ENCODE results near the gene ARL4D.
A peak's percentile ranks its signal among the peaks of the same experiment; 100 is the strongest.

ARL4D gene

DNA sequence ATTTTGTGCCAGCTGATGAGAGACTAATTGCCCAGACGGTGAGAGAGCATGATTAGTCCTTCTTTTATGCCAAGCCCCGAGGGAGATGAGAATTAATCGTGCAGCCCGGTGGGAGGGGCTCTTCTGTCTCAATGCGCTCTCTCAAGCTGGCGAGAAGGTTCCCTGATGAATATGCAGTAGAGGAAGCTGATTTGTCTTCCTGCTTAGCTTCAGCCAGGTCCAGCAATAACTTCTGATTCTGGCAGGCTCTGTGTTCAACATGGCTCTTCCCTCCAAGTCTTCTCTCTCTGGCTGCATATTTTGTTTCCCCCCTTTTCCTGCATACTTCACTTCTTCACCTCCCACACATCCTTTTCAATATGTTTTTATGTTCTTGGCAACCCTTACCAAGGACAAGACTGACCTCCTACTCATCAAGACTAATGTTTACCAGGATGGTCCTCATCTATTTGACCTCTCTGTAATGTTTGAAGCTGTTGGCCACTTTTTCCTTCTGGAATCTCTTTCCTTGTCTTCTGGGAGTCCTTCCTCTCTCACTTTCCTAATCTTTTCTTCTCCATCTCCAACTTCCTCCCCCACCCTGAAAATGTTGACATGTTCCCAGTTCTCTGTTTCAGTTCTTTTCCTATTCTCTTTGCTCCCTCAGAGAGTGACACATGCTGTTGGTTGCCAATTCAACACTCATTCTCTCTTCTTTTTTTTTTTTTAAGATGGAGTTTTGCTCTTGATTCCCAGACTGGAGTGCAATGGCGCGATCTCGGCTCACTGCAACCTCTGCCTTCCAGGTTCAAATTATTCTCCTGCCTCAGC is 33.1 kb downstream of the ARL4D start:
- H3K9me3 ChIP-seq (ENCODE audit: low read length): no peaks in the 10 kb centered on the region
- H2AFZ ChIP-seq (ENCODE audit: low read depth, low read length): no peak overlapping the region
- H3K27me3 ChIP-seq (ENCODE audit: insufficient read depth, low read length): peaks cover 4% of the 10 kb centered on the region
- H3K4me3 ChIP-seq (ENCODE audit: low read length): no peak overlapping the region
- H3K4me1 ChIP-seq (ENCODE audit: insufficient read depth, low read length): no peaks in the 10 kb centered on the region
- no peaks in the 10 kb centered on the region for H3K36me3 ChIP-seq (ENCODE audit: insufficient read depth, low read length)

DNA sequence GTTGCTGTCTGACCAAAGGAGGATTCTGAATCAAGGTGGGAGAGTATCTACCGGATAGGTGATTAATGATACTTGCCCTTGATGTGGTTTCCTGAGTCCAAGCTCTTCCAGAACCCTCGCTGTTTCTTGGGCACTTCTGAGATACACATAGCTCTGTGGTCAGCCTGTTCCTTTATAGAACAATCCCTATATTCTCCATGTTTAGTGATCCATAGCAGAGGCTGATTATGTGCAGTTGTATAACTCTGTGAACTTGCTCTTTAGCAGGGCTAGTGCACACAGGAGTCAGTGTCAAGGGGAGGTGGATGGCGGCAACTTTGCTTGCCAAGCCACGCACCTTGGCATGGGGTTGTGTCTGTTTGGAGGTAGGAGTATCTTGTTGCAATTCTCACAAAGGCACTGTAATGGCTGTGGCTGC is 36.1 kb downstream of the ARL4D start:
- Histone ChIP-seq H3K9me3 (ENCODE audit: low read length) (no peaks in the 10 kb centered on the region), H3K4me3 (ENCODE audit: low read length) (no peak overlapping the region), H3K4me1 (ENCODE audit: insufficient read depth, low read length) (peaks cover 3% of the 10 kb centered on the region), H3K27me3 (ENCODE audit: insufficient read depth, low read length) (peaks cover 4% of the 10 kb centered on the region), H3K36me3 (ENCODE audit: insufficient read depth, low read length) (no peaks in the 10 kb centered on the region), H2AFZ (ENCODE audit: low read depth, low read length) (no peak overlapping the region)

DNA sequence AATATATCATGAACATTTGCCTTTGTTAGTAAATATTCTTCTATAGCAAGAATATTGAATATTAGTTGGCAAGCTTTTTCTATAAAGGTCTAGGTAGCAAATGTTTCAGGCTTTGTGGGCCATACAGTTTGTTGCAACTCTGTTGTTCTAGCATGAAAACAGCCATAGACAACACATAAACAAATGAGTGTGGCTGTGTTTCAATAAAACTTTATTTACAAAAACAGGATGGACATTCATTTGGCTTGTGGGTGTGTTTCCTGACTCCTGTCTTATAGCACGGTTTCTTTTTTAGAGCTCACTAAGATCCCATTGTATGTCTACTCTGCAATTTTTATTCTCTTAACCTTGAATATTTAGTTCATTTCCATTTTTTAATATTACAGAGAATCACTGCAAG is 39.0 kb downstream of the ARL4D start:
- Histone ChIP-seq H3K27me3 (ENCODE audit: insufficient read depth, low read length) (peaks cover 4% of the 10 kb centered on the region), H3K4me1 (ENCODE audit: insufficient read depth, low read length) (peaks cover 3% of the 10 kb centered on the region), H3K36me3 (ENCODE audit: insufficient read depth, low read length) (no peaks in the 10 kb centered on the region), H3K9me3 (ENCODE audit: low read length) (no peaks in the 10 kb centered on the region), H2AFZ (ENCODE audit: low read depth, low read length) (no peak overlapping the region), H3K4me3 (ENCODE audit: low read length) (no peak overlapping the region)

DNA sequence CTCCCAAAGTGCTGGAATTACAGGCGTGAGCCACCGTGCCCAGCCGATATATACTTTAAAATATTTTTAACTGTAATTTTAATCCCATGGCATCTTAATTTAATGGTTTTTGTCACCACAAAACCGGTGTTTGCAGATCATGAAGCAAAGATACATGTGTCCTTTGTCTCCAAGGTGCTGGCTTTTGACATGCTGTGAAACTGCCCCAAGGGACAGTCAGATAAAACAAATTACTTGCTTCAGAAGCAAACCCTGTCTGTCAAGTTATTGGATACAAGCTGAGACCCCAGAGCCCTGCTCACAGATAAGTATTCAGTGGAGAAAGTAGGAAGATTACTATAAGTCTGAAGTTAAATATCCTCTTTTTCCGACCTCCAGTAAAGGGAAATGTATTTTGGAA is 39.8 kb downstream of the ARL4D start:
- H3K4me3 ChIP-seq (ENCODE audit: low read length): no peak overlapping the region
- peaks cover 4% of the 10 kb centered on the region for H3K27me3 ChIP-seq (ENCODE audit: insufficient read depth, low read length)
- peak overlapping the region; percentile 47 for H2AFZ ChIP-seq (ENCODE audit: low read depth, low read length)
- H3K4me1 ChIP-seq (ENCODE audit: insufficient read depth, low read length): peaks cover 3% of the 10 kb centered on the region
- H3K36me3 ChIP-seq (ENCODE audit: insufficient read depth, low read length): no peaks in the 10 kb centered on the region
- no peaks in the 10 kb centered on the region for H3K9me3 ChIP-seq (ENCODE audit: low read length)

DNA sequence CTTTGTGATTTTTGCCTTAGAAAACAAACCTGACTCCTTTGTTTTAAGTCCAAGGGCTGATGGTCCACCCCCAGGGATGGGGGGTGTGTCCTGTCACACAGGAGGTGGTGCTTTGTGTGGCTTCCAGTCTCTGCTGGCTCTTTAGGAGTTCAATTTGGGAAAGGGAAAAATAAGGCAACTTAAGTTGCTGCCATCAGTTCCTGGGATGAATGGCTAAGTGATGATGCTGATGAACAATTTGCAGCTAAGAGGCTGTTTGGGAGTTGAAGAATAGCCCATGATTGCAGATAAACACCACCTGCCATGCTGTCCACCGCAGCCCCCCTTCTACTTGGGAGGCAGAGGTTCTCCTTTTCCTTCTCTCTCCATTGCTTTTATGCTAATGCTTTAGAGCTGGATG is 40.2 kb downstream of the ARL4D start:
- H3K27me3 ChIP-seq (ENCODE audit: insufficient read depth, low read length): peaks cover 4% of the 10 kb centered on the region
- H3K9me3 ChIP-seq (ENCODE audit: low read length): no peaks in the 10 kb centered on the region
- H3K4me3 ChIP-seq (ENCODE audit: low read length): no peak overlapping the region
- H2AFZ ChIP-seq (ENCODE audit: low read depth, low read length): peak overlapping the region; percentile 47
- H3K4me1 ChIP-seq (ENCODE audit: insufficient read depth, low read length): peaks cover 3% of the 10 kb centered on the region
- H3K36me3 ChIP-seq (ENCODE audit: insufficient read depth, low read length): no peaks in the 10 kb centered on the region

DNA sequence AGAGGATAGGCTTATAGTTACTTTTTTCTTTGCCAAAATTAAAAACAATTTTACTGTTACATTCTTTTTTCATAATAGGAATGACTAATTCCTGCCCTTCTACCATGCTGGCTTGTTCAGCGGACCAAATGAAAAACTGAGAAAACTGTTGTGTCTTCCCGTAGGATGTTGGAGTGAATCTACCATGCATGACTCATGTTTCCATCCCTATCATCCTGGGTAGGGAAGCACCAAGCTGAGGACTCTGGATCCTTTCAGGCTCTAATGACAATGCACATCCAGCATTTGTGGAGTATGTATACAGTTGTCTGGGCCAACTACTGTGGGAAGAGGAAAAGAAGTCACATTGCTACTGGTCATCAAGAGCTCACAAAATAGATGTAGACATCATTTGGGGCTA is 43.9 kb downstream of the ARL4D start:
- no peaks in the 10 kb centered on the region for H3K9me3 ChIP-seq (ENCODE audit: low read length)
- no peak overlapping the region for H3K4me3 ChIP-seq (ENCODE audit: low read length)
- H3K36me3 ChIP-seq (ENCODE audit: insufficient read depth, low read length): no peaks in the 10 kb centered on the region
- peaks cover 6% of the 10 kb centered on the region for H3K4me1 ChIP-seq (ENCODE audit: insufficient read depth, low read length)
- no peak overlapping the region for H2AFZ ChIP-seq (ENCODE audit: low read depth, low read length)
- H3K27me3 ChIP-seq (ENCODE audit: insufficient read depth, low read length): no peaks in the 10 kb centered on the region

DNA sequence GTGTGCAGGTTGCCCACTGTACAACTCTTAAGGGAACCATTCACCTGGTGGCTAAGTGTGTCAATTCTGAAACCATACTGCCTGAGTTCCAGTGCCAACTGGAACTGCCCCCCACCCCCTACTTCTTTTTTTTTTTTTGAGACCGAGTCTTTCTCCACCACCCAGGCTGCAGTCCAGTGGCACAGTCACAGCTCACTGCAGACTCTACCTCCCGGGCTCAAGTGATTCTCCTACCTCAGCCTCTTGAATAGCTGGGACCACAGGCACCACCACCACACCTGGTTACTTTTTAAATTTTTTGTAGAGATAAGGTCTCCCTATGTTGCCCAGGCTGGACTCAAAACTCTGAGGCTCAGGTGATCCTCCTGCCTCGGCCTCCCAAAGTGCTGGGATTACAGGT is 44.6 kb downstream of the ARL4D start:
- Histone ChIP-seq H3K36me3 (ENCODE audit: insufficient read depth, low read length) (no peaks in the 10 kb centered on the region), H2AFZ (ENCODE audit: low read depth, low read length) (no peak overlapping the region)

DNA sequence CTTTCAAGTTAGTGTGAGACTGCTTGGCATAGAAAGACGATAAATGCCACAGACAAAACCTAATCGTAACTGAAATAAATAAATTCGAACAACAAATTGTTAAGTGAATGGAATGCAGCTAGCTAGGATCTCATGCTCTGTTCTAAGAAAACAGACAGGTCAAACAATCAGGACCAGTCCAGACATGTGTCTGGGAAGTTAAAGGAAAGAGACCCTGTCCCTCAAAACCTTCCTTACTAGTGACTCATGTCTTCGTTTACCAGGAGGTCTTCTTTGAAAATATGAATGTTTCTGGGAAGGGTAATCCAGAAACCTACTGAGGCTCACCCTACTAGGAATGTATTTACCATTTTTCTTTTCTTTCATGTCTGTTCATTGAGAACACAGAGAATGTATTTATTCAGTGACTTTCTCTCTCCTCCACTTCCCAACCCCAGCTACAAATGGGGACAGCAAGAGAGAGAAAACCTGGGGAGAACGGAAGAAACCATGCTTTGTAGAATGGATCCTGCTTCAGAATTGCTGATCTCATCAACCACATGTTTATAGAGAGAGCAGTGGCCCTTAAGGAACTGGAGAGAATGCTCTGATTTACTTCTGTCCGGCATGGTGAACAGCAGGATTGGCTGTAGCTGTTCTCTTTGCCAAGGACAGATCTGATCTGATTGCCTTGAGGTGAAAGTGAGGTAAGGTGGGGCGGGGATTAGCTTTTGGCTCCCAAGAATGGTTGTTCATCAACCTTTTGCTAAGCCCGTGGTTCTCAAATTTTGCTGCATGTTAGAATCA is 45.6 kb downstream of the ARL4D start:
- Histone ChIP-seq H3K9me3 (ENCODE audit: low read length) (no peaks in the 10 kb centered on the region), H3K27me3 (ENCODE audit: insufficient read depth, low read length) (no peaks in the 10 kb centered on the region), H3K4me3 (ENCODE audit: low read length) (no peak overlapping the region)

More for the DNA sequence above, 44.6 kb downstream of the ARL4D start:
- H3K4me1 ChIP-seq (ENCODE audit: insufficient read depth, low read length): peaks cover 6% of the 10 kb centered on the region
- H3K9me3 ChIP-seq (ENCODE audit: low read length): no peaks in the 10 kb centered on the region
- no peak overlapping the region for H3K4me3 ChIP-seq (ENCODE audit: low read length)
- H3K27me3 ChIP-seq (ENCODE audit: insufficient read depth, low read length): no peaks in the 10 kb centered on the region

DNA sequence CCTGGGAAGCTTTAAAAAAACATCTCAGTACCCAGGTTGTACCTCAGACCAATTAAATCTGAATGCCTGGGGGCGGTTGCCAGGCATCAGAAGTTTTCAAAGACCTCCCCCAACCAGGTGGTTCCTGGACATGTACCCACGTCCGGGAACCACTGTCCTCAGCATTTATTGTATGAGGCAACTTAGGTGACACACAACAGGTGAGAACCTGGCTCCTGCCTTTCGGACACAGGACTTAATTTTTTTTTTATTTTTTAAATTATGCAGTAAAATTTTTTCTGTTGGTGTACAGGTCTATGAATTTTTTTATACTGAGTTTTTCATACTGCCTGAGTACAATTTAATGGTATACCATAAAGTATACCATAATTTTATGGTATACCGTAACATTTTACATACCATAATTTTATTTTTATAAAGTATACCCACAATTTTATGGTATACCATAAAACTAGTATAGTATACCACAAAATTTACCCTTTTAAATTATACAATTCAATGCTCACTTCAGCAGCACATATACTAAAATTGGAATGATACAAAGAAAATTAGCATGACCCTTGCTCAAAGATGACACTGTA is 46.3 kb downstream of the ARL4D start:
- peak overlapping the region; percentile 26 for H2AFZ ChIP-seq (ENCODE audit: low read depth, low read length)
- H3K9me3 ChIP-seq (ENCODE audit: low read length): no peaks in the 10 kb centered on the region
- peaks cover 3% of the 10 kb centered on the region for H3K4me1 ChIP-seq (ENCODE audit: insufficient read depth, low read length)
- no peak overlapping the region for H3K4me3 ChIP-seq (ENCODE audit: low read length)
- no peaks in the 10 kb centered on the region for H3K36me3 ChIP-seq (ENCODE audit: insufficient read depth, low read length)
- H3K27me3 ChIP-seq (ENCODE audit: insufficient read depth, low read length): no peaks in the 10 kb centered on the region

More for the DNA sequence above, 45.6 kb downstream of the ARL4D start:
- H3K4me1 ChIP-seq (ENCODE audit: insufficient read depth, low read length): peaks cover 3% of the 10 kb centered on the region
- H3K36me3 ChIP-seq (ENCODE audit: insufficient read depth, low read length): no peaks in the 10 kb centered on the region
- peak overlapping the region; percentile 26 for H2AFZ ChIP-seq (ENCODE audit: low read depth, low read length)

DNA sequence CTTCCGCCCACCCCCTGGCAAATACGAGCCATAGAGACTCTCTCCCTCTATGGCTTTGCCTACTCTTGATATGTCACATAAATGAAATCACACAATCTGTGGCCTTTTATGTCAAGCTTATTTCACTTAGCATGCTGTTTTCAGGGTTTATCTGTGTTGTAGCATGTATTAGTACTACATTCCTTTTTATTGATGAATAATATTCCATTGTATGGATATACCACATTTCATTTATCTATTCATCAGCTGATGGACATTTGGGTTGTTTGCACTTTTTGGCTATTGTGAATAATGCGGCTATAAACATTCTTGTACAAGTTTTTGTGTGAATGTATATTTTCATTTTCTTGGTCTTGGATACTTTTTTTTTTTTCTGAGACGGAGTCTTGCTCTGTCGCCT is 48.0 kb downstream of the ARL4D start:
- peaks cover 3% of the 10 kb centered on the region for H3K4me1 ChIP-seq (ENCODE audit: insufficient read depth, low read length)
- no peak overlapping the region for H3K4me3 ChIP-seq (ENCODE audit: low read length)
- H3K36me3 ChIP-seq (ENCODE audit: insufficient read depth, low read length): no peaks in the 10 kb centered on the region
- H3K9me3 ChIP-seq (ENCODE audit: low read length): no peaks in the 10 kb centered on the region
- no peak overlapping the region for H2AFZ ChIP-seq (ENCODE audit: low read depth, low read length)
- H3K27me3 ChIP-seq (ENCODE audit: insufficient read depth, low read length): no peaks in the 10 kb centered on the region

DNA sequence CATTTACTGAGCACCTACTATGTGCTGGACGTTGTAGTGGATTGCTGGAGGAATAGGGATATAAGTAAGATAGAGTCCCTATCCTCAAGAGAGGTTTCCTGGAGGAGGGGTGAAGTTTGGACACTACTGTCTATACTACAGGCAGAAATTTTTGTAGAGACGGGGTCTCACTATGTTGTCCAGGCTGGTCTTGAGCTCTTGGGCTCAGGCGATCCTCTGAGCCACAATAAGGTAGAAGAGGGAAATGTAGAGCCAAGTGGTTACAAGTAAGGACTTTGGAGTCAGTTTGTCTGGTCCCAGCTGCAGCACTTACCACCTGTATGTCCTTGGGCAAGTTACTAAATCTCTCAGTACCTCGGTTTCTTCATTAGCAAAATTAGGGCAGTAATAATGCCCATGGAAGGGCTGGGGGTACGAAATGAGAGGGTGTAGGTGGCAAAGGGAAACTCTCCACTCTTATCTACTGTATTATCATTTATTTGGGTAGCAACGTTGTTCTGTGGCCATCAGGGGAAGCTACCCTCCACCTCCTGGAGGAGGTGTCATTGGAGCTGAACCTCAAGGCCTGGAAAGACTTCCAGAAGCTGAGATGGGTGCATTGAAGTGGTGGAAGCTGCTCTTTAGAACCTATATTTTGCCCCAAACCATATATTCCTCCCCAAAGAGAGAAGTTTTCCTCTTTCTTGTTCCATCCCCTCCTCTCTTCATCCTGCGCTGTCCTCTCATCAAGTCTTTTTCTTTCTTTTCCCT is 50.1 kb downstream of the ARL4D start:
- Histone ChIP-seq H3K9me3 (ENCODE audit: low read length) (no peaks in the 10 kb centered on the region), H3K27me3 (ENCODE audit: insufficient read depth, low read length) (no peaks in the 10 kb centered on the region), H3K4me3 (ENCODE audit: low read length) (no peak overlapping the region), H3K36me3 (ENCODE audit: insufficient read depth, low read length) (no peaks in the 10 kb centered on the region), H3K4me1 (ENCODE audit: insufficient read depth, low read length) (peaks cover 3% of the 10 kb centered on the region), H2AFZ (ENCODE audit: low read depth, low read length) (no peak overlapping the region)

DNA sequence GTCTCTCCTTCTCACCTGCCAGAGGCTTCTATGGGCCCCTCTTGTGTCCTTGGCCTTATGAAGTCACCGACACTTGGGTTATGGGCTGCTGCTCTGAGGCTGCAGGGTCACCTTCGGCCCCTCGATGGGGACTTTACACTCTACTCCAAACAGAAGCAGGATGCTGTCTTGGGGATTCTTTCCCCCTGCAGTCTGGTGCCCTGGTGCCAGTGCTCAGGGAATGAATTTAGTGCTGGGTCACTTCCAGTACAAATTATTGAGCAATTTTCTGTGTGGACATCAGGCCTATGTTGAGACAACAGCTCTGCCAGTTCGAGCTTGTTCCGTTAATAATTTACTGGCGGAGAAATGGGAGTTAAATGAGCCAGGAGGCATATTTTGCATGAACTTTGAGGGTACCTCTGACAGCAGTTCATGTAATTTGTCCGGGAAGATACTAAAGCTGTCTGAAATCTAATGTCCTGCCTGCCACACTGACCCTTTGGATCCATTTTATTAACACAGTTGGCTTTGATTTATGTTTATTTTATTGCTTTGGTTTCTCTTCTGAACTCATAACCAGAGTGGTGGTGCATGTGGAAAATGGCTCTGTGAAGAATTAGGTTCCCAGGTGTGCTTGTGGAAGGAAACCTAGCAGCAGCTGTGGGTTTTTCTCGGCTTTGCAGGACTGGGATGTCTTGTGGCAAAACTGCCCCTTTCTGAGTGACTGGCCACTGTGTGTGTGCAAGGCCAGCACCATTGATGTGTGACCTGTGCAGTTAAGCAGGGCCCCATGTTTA is 50.9 kb downstream of the ARL4D start:
- Histone ChIP-seq H3K4me1 (ENCODE audit: insufficient read depth, low read length) (no peaks in the 10 kb centered on the region), H3K4me3 (ENCODE audit: low read length) (no peak overlapping the region), H3K36me3 (ENCODE audit: insufficient read depth, low read length) (no peaks in the 10 kb centered on the region), H3K27me3 (ENCODE audit: insufficient read depth, low read length) (no peaks in the 10 kb centered on the region), H3K9me3 (ENCODE audit: low read length) (no peaks in the 10 kb centered on the region), H2AFZ (ENCODE audit: low read depth, low read length) (no peak overlapping the region)
